Breast epithelium (tissue), 4 donors: Measurements from ENCODE around the gene SLC4A3. TPM values are rescaled to one million over a fixed set of nuclear protein-coding genes. Genes with fewer than 3 reads are reported as not detected.

ENCODE experiments used
- DNase-seq, 2 donors: peaks; one replicate each; pipeline ENCODE4 v3.0.0-alpha.2; 2019; ENCODE audit warnings: low spot score in 2 of 2
- H3K27ac ChIP-seq, 2 donors: fragments of 200-600 bp; sonication (generic) in 1 of 2; one replicate each; pipeline ENCODE4 v1.5.1; 2016 to 2019; ENCODE audit warnings: mild to moderate bottlenecking in 1 of 2
- H3K27me3 ChIP-seq, 2 donors: fragments of 200-600 bp; sonication (generic) in 1 of 2; one replicate each; pipeline versions ENCODE4 v1.5.1 to v1.6.0; 2017 to 2019; ENCODE audit warnings: control low read depth in 1 of 2, mild to moderate bottlenecking in 1 of 2
- H3K36me3 ChIP-seq: fragments of 200-600 bp; one replicate; pipeline ENCODE4 v1.5.1; 2019
- H3K4me1 ChIP-seq, 2 donors: fragments of 200-600 bp; sonication (generic); one replicate each; pipeline ENCODE4 v1.5.1; 2016 to 2019; ENCODE audit warnings: control low read depth in 1 of 2
- H3K4me3 ChIP-seq, 3 donors: fragments of 200-600 bp; sonication (generic); 1 replicate in 2 of 3; 2 replicates in 1 of 3; pipeline ENCODE4 v1.5.1; 2016 to 2019; ENCODE audit warnings: mild to moderate bottlenecking in 3 of 3, moderate library complexity in 2 of 3
- H3K9me3 ChIP-seq, 2 donors: fragments of 200-600 bp; sonication (generic) in 1 of 2; one replicate each; pipeline ENCODE4 v1.5.1; 2016 to 2019; ENCODE audit warnings: control low read depth in 1 of 2
- POLR2A ChIP-seq: fragments of 450-650 bp; IDR thresholded peaks from one replicate; pipeline ENCODE4 v1.6.1; 2016; ENCODE audit warnings: antibody characterized with exemption, mild to moderate bottlenecking, moderate library complexity
- POLR2AphosphoS5 ChIP-seq, 3 donors: sonication (generic); formaldehyde crosslinking; IDR thresholded peaks; one replicate each; pipeline ENCODE4 v1.6.1; 2017; ENCODE audit warnings: antibody characterized with exemption in 3 of 3
- intact Hi-C: fragments of 100-400 bp; cut with DNase I; formaldehyde crosslinking; loops from one replicate; pipeline ENCODE4 v1.15.1; 2023; ENCODE audit warnings: low total_unique reads
- total RNA-seq, 3 donors: library from RNA; depleted of rRNA; stranded (reverse); fragments of >200 nt; gene quantifications; one replicate each; pipeline ENCODE4 v1.1.0, GENCODE V29; 2016
- TF ChIP-seq, protein P1 (sequence below), 3 donors: fragments of 450-650 bp; IDR thresholded peaks; one replicate each; pipeline ENCODE4 v1.5.1; 2016 to 2017; ENCODE audit warnings: antibody characterized with exemption in 3 of 3, mild to moderate bottlenecking in 3 of 3, moderate library complexity in 3 of 3

Gene SLC4A3
- total RNA-seq, 3 donors from 2014 or later: 2.1 to 4.7 (median 4.6) TPM

DNA sequence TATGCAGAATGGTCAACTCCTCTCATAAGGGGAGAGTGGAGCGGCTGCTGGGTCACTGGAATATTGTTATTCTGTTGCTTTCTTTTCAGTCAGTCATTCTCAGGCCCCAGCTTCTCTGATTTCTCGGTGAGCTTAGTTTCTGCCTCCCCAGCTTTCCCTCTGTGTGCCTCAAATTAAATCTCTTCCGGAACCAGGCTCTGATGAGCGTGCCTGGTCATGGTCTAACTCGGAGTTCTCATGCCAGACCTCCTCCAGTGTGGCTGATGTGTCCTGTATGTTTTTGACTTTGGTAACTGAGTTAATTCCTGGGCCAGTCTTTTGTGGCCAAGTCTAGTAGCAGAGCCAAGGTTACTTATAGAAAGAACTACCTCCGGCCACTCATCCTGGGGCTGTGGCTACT is 34.7 kb upstream of the SLC4A3 start:
- Histone ChIP-seq H3K4me1 (no peaks in the 10 kb centered on the region), H3K9me3 (no peaks in the 10 kb centered on the region), H3K4me3 (no peak overlapping the region), H3K27me3 (no peaks in the 10 kb centered on the region), H3K36me3 (no peaks in the 10 kb centered on the region), H3K27ac (no peak overlapping the region)
- no peak for TF ChIP-seq POLR2AphosphoS5 (IDR thresholded peaks at IDR 0.05)
- TF ChIP-seq POLR2A: no peak
- TF ChIP-seq, protein P1, sequence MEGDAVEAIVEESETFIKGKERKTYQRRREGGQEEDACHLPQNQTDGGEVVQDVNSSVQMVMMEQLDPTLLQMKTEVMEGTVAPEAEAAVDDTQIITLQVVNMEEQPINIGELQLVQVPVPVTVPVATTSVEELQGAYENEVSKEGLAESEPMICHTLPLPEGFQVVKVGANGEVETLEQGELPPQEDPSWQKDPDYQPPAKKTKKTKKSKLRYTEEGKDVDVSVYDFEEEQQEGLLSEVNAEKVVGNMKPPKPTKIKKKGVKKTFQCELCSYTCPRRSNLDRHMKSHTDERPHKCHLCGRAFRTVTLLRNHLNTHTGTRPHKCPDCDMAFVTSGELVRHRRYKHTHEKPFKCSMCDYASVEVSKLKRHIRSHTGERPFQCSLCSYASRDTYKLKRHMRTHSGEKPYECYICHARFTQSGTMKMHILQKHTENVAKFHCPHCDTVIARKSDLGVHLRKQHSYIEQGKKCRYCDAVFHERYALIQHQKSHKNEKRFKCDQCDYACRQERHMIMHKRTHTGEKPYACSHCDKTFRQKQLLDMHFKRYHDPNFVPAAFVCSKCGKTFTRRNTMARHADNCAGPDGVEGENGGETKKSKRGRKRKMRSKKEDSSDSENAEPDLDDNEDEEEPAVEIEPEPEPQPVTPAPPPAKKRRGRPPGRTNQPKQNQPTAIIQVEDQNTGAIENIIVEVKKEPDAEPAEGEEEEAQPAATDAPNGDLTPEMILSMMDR (IDR thresholded peaks at IDR 0.05): no peak
- no peak for DNase-seq
- intact Hi-C loops: no loop called here

DNA sequence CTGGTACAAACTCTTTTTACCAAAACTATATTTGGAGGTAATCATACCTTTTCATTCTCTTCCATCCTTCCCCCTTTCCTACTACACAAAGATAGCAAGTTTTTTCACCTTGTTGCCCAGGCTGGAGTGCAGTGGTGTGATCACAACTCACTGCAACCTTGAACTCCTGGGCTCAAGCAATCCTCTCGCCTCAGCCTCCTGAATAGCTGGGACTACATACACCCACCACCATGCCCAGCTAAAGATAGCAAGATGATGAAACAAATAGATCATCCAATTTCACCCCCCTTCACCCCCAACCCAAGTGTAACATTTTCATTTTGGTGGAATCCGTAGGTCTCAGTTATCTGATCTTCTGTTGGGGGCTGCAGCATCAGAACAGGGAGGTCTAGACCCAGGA is 34.3 kb upstream of the SLC4A3 start:
- H3K4me3 ChIP-seq: no peak overlapping the region
- no peak overlapping the region for H3K27ac ChIP-seq
- TF ChIP-seq, protein P1 (IDR thresholded peaks at IDR 0.05): no peak
- TF ChIP-seq POLR2A (no peak), POLR2AphosphoS5 (IDR thresholded peaks at IDR 0.05) (no peak)
- H3K27me3 ChIP-seq: no peaks in the 10 kb centered on the region
- no peaks in the 10 kb centered on the region for H3K9me3 ChIP-seq
- intact Hi-C loops: no loop called here
- no peak for DNase-seq
- no peaks in the 10 kb centered on the region for H3K4me1 ChIP-seq
- H3K36me3 ChIP-seq: no peaks in the 10 kb centered on the region

DNA sequence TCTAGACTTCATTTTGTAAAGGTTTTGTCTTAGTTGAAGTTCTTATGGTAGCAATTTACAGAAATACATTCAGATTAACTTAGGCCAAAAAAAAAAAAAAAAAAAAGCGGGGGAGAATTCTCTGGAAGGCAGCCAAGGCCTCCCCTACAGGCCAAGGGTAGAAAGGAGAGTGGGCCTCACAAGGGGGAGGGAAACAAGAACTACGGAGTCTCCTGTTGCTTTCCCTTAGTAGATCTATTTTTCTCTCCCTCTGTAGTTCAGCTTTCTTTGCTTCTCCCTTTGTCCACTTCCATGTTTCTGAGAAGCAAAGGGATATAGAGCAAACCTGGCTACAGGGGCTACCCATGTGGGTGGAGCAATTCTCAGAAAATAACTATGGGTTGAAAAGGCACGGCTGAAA is 32.2 kb upstream of the SLC4A3 start:
- H3K27me3 ChIP-seq: no peaks in the 10 kb centered on the region
- TF ChIP-seq POLR2AphosphoS5 (IDR thresholded peaks at IDR 0.05) (no peak), POLR2A (no peak)
- TF ChIP-seq, protein P1 (IDR thresholded peaks at IDR 0.05): no peak
- no peak for DNase-seq
- no peaks in the 10 kb centered on the region for H3K4me1 ChIP-seq
- H3K27ac ChIP-seq: no peak overlapping the region
- intact Hi-C loops: loop anchor here (5.0 kb wide), 2 partner anchors 53 to 1238 kb away; partner anchors contain the start of genes CATIP, CHPF and TMEM198
- no peaks in the 10 kb centered on the region for H3K9me3 ChIP-seq
- no peaks in the 10 kb centered on the region for H3K36me3 ChIP-seq
- H3K4me3 ChIP-seq: no peak overlapping the region

DNA sequence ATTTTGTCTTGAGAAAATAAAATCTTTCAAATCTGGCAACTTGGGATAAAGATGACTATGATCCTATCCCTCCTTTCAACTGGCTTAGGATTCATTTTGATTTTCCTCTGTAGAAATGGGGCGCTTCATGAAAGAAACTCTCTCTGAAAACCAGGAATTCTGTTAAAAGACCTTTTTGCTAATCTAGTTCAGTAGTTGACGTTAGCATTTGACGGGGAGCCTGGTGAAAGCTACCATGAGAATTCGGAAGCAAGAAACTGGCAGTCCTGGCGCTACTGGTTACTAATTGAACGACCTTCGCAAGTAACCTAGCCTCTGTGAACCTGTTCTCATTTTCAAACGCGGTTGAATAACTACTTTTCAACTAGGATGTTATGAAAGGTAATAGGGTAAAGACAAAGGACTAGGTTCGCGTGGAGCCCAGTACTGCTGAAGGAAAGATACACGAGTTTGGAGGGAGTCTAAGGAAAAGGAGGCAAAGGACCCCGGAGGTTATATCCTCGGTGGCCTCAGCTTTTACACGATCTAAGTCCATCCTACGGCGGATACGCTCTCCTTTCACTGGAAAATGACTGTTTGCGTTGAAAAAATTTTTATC is 30.4 kb upstream of the SLC4A3 start:
- intact Hi-C loops: loop anchor here (5.0 kb wide), 2 partner anchors 55 to 1240 kb away; partner anchors contain the start of genes CATIP, CHPF and TMEM198
- no peak for TF ChIP-seq POLR2AphosphoS5 (IDR thresholded peaks at IDR 0.05)
- TF ChIP-seq, protein P1 (IDR thresholded peaks at IDR 0.05): no peak
- TF ChIP-seq POLR2A: no peak
- Histone ChIP-seq H3K27ac (peak overlapping the region; percentile 80 to 89), H3K9me3 (no peaks in the 10 kb centered on the region), H3K4me3 (peak overlapping the region; percentile 56 to 75 (median 64)), H3K4me1 (no peaks in the 10 kb centered on the region), H3K27me3 (no peaks in the 10 kb centered on the region), H3K36me3 (no peaks in the 10 kb centered on the region)
- no peak for DNase-seq

DNA sequence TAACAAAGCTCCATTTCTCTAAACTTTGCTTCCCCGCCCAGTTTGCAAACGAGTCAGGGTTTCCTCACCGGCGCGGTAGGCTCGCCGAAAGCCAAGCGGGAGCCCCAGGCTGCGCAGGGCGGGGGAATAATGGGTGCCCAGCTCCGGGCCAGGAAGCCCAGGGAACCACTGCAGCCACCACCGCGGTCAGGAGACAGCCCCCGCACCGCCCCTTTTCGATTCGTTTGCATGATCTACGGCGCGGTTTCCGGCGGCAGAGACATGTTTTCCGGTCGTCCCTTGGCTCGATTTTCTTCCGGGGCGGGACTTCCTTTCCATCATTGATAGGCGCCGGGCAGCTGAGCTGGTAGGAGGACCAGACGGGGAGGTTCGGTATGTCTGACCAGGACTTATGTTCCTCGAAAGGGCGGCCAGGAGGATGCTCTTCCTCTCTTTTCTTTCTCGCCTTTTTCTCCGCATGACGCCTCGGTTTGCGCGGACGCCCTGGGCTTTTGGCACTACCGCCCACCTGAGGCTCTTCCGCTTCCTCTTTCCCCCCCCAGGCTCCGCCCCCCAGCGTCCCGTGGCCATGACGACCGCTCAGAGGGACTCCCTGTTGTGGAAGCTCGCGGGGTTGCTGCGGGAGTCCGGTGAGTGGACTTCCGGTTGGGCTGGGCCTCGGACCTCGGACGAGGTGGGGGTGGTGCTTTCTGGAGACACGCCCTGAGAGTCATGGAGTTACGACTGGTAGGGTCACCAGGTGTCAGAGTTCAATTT is 29.7 kb upstream of the SLC4A3 start, which contains the start of gene STK11IP:
Gene STK11IP (plus strand): TSS at position 306 of the 756 bp plus-strand sequence. CDS start 263 bp downstream, at position 569.
- peak within 1 kb of the TSS; percentile 80 to 89 for H3K27ac ChIP-seq
- TF ChIP-seq, protein P1 (IDR thresholded peaks at IDR 0.05): no peak
- TF ChIP-seq POLR2AphosphoS5 (IDR thresholded peaks at IDR 0.05) (peak; percentile 66 to 77 (median 66)), POLR2A (peak; percentile 49)
- peak; percentile 95 to 96 for DNase-seq
- intact Hi-C loops: loop anchor here (5.0 kb wide), 2 partner anchors 55 to 1240 kb away; partner anchors contain the start of genes CATIP, CHPF and TMEM198
- no peaks in the 10 kb centered on the region for H3K9me3 ChIP-seq
- peak within 1 kb of the TSS; percentile 56 to 75 (median 64) for H3K4me3 ChIP-seq
- no peaks in the 10 kb centered on the region for H3K4me1 ChIP-seq
- no peaks in the 10 kb centered on the region for H3K36me3 ChIP-seq
- no peaks in the 10 kb centered on the region for H3K27me3 ChIP-seq
